ENCODE data around the gene GPR39.

GPR39 gene

DNA sequence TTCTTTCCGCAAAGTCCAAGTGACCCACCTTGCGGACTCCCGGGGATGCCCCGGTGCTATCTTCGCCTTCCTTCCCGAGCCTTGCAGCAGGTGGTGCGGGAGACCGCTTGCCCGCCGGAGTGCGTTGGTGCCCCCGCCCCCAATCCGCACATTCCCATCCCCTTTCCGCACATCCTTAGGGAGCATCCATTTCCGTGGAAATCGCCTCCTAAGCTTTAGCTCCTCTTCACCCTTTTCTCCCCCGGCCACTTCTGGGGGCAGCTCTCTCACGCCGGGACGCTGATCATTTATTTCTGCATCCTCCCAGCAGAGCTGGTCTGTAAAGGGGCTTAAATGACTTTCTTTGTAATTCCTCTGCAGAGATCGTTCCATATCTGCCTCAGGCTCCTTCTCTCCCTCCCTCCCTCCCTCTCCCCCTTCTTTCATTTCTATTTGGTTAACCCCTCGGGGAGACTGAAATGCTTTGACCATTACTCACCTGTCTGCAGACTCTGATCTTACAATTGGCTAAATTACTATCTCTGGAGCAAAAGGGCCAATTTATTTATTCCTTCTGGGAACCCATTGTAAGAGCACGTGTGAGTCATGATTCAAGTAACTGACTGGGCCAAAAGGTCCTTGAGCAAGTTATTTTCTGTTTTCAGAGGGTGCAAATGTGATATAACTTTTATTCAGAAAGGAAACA lies 254.7 kb downstream of the GPR39 start:
- DNase-seq (ENCODE audit: low read depth in 3 of 3), result no peak

DNA sequence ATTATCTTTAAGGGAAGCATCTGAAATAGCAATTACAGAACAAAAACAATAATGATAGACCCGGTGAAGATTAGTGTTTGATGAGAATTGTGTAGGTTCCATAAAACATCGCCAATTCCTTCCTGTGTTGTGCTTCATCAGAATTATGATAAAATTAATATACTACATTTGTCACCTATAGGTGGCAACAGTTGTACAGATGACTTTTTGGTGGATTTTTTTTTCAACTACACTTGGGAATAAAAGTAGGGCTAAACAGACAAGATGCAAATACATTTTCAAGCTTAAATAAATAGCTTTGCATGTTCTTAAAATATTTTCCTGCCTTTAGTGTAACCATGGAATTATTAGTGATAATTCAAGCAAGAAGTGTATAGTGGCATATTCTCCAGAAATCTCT lies 260.4 kb downstream of the GPR39 start:
- no peak for DNase-seq (ENCODE audit: low read depth in 3 of 3)

DNA sequence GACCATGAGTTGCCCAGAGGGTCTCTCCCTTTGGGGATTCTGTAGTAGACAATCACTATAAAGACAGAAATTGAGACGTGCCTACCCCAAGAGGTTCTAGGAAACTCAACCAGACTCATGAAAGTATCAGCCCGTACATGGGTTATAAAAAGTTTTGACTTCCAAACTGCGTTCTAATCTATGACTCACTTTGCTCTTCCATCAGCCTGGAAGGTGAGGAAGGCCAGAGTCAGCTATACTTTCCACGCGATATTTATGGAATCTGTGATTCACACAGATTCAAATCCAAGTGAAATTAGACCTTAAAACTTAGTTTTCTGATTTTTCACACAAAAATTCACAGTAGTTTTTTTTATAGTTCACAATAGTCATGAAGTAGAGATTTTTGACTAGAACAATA lies 261.1 kb downstream of the GPR39 start:
- no peak for DNase-seq (ENCODE audit: low read depth in 3 of 3)

GRCh38 chr2:132678483-132678882 lies 261.9 kb downstream of the GPR39 start:
- DNase-seq (ENCODE audit: low read depth in 3 of 3), result no peak

DNA sequence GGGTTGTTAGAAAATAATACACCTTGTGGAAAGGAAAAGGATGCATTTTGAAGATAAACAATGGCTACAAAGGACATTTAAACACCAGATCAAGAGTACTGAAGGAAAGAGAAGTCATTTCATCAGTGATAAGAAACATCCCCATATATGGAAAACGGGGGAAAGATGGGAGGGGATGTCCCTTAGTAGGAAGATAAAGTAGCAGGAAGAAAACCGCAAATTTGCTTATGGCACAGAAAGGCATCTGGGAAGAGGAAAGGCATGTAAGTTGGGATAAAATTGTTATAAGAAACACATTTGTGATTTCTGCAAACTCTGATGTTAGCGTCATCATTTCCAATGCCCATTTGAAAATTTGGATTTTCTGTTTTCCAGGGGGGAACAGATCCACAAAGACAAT lies 263.9 kb downstream of the GPR39 start:
- no peak for DNase-seq (ENCODE audit: low read depth in 3 of 3)

GRCh38 chr2:132681766-132682165 lies 265.2 kb downstream of the GPR39 start:
- no peak for DNase-seq (ENCODE audit: low read depth in 3 of 3)

GRCh38 chr2:132690664-132691303 lies 274.2 kb downstream of the GPR39 start:
- no peak for DNase-seq (ENCODE audit: low read depth in 3 of 3)

DNA sequence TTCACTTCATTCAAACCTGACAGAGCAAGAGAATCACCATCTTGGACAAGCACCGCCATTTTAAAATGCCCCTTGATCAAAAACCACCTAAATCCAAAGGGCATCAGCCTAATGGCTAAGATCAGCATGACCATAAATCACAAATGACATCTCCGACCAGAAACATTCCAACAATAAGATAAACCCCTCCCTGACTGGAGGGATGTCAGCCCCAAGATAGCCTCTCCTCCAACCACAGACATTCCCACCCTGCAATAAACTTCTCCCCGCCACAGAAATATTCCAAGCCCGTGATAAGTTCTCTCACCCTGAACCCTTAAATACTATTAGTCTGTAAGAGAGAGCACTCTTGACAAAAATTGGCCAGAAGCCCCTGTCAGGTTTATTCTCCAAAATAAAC lies 275.0 kb downstream of the GPR39 start:
- no peak for DNase-seq (ENCODE audit: low read depth in 3 of 3)

GRCh38 chr2:132692816-132693215 lies 276.2 kb downstream of the GPR39 start:
- DNase-seq (ENCODE audit: low read depth in 3 of 3), result no peak
